HepG2 (cell line): Measurements from ENCODE around the gene ATN1. TPM values are rescaled to one million over a fixed set of nuclear protein-coding genes. Genes with fewer than 3 reads are reported as not detected.

ENCODE experiments used
- CREB1 ChIP-seq, 2 experiments: fragments of 450-650 bp in 1 of 2; IDR thresholded peaks; 2 replicates each; pipeline ENCODE4 v1.6.1; 2016 to 2017; ENCODE audit warnings: control low read depth in 1 of 2, mild to moderate bottlenecking in 1 of 2, missing compliant biosample characterization in 1 of 2, missing genetic modification characterization in 1 of 2
- DRAP1 ChIP-seq: IDR thresholded peaks from 2 replicates; pipeline ENCODE4 v1.6.1; 2016; ENCODE audit warnings: missing genetic modification reagents, missing compliant biosample characterization
- FOXA1 ChIP-seq, 2 experiments: fragments of 450-650 bp in 1 of 2; sonication (generic) in 1 of 2; formaldehyde crosslinking in 1 of 2; IDR thresholded peaks; 2 replicates each; pipeline versions ENCODE4 v1.4.0 to v1.6.1; 2016 to 2020; ENCODE audit warnings: missing genetic modification reagents in 1 of 2
- GPBP1L1 ChIP-seq: sonication (generic); formaldehyde crosslinking; IDR thresholded peaks from 2 replicates; pipeline ENCODE4 v1.5.0; 2020; ENCODE audit warnings: mild to moderate bottlenecking, missing genetic modification reagents
- KLF9 ChIP-seq: IDR thresholded peaks from 2 replicates; pipeline ENCODE4 v1.6.1; 2016; ENCODE audit warnings: low read depth
- MAFG ChIP-seq: sonication (generic); formaldehyde crosslinking; IDR thresholded peaks from 2 replicates; pipeline ENCODE4 v1.5.1; 2020; ENCODE audit warnings: mild to moderate bottlenecking, missing genetic modification reagents
- MEIS2 ChIP-seq: sonication (generic); formaldehyde crosslinking; IDR thresholded peaks from 2 replicates; pipeline ENCODE4 v1.9.0; 2021; ENCODE audit warnings: mild to moderate bottlenecking, missing genetic modification reagents
- NFE2L2 ChIP-seq: fragments of 150-350 bp; IDR thresholded peaks from 2 replicates; pipeline ENCODE4 v1.6.1; 2014; ENCODE audit warnings: low read length
- NFIC ChIP-seq: IDR thresholded peaks from 2 replicates; pipeline ENCODE4 v1.6.1; 2012; ENCODE audit warnings: mild to moderate bottlenecking, low read length, inconsistent platforms
- POGZ ChIP-seq: sonication (generic); formaldehyde crosslinking; IDR thresholded peaks from 2 replicates; pipeline ENCODE4 v1.4.0; 2020; ENCODE audit warnings: mild to moderate bottlenecking, missing genetic modification reagents
- SAFB2 ChIP-seq: sonication (generic); formaldehyde crosslinking; IDR thresholded peaks from 2 replicates; pipeline ENCODE4 v1.5.1; 2020; ENCODE audit warnings: missing genetic modification reagents, low read depth, mild to moderate bottlenecking, borderline replicate concordance
- TOE1 ChIP-seq: sonication (generic); formaldehyde crosslinking; IDR thresholded peaks from 2 replicates; pipeline ENCODE4 v1.4.0; 2020; ENCODE audit warnings: mild to moderate bottlenecking, missing genetic modification reagents
- ZFY ChIP-seq: sonication (generic); formaldehyde crosslinking; IDR thresholded peaks from 2 replicates; pipeline ENCODE4 v1.4.0; 2020; ENCODE audit warnings: missing genetic modification reagents
- ZNF205 ChIP-seq: IDR thresholded peaks from 2 replicates; pipeline ENCODE4 v1.6.1; 2018; ENCODE audit warnings: missing biosample characterization, missing genetic modification reagents
- ZNF230 ChIP-seq: sonication (generic); formaldehyde crosslinking; IDR thresholded peaks from 2 replicates; pipeline ENCODE4 v1.4.0; 2020; ENCODE audit warnings: mild to moderate bottlenecking, missing genetic modification reagents
- ZNF292 ChIP-seq: sonication (generic); formaldehyde crosslinking; IDR thresholded peaks from 2 replicates; pipeline ENCODE4 v1.8.1; 2022; ENCODE audit warnings: mild to moderate bottlenecking, low read depth, missing genetic modification reagents, borderline replicate concordance
- ZNF337 ChIP-seq: sonication (generic); formaldehyde crosslinking; IDR thresholded peaks from 2 replicates; pipeline ENCODE4 v1.5.1; 2020; ENCODE audit warnings: missing genetic modification reagents, low read depth, mild to moderate bottlenecking, borderline replicate concordance
- ZNF564 ChIP-seq: sonication (generic); formaldehyde crosslinking; IDR thresholded peaks from 2 replicates; pipeline ENCODE4 v1.8.1; 2023; ENCODE audit warnings: mild to moderate bottlenecking, missing genetic modification reagents
- ZNF746 ChIP-seq: sonication (generic); formaldehyde crosslinking; IDR thresholded peaks from 2 replicates; pipeline ENCODE4 v1.8.0; 2022; ENCODE audit warnings: mild to moderate bottlenecking, missing genetic modification reagents
- ZNF777 ChIP-seq: sonication (generic); formaldehyde crosslinking; IDR thresholded peaks from 2 replicates; pipeline ENCODE4 v1.4.0; 2020; ENCODE audit warnings: missing genetic modification reagents
- ZSCAN12 ChIP-seq: sonication (generic); formaldehyde crosslinking; IDR thresholded peaks from 2 replicates; pipeline ENCODE4 v1.9.0; 2021; ENCODE audit warnings: mild to moderate bottlenecking, missing genetic modification reagents
- polyA plus RNA-seq, 8 experiments: library from polyadenylated mRNA; depleted of rRNA in 3 of 8; stranded (reverse) in 7 of 8; unstranded in 1 of 8; fragments of >200 nt; fragmentation: Illumina TruSeq in 4 of 8; extraction: Trizol in 4 of 8; gene quantifications; 2 replicates each; pipeline versions ENCODE4 v1.2.1 to v1.2.3, GENCODE V29; 2011 to 2016; ENCODE audit warnings: low read depth in 4 of 8, missing spikeins in 1 of 8, mixed read lengths in 1 of 8; ENCODE audit not compliant: insufficient read depth in 1 of 8
- total RNA-seq, 5 experiments: library from RNA; depleted of rRNA; stranded (reverse); fragments of >200 nt; fragmentation: Illumina TruSeq; extraction: Trizol; gene quantifications; 2 replicates each; pipeline ENCODE4 v1.2.3, GENCODE V29; 2016; ENCODE audit warnings: low read depth in 1 of 5

Gene ATN1
- total and polyA plus RNA-seq, 2 of the 13 experiments (the other 11 are each of a cell fraction or from before 2014, with no cell fraction given): 2.1 to 8.6 TPM

GRCh38 chr12:6980740-6981139 is 53.0 kb downstream of the ATN1 start (continued):
- TF ChIP-seq GPBP1L1 (no peak), ZNF205 (peak; percentile 98), ZNF564 (CRISPR knock-in tag) (0 out of 2 replicates have a peak, but pooled peaks have one; percentile 6), ZNF230 (CRISPR knock-in tag) (no peak), POGZ (CRISPR knock-in tag) (0 out of 2 replicates have a peak, but pooled peaks have one; percentile 26), KLF9 (CRISPR knock-in tag) (0 out of 2 replicates have a peak, but pooled peaks have one; percentile 44), ZNF292 (CRISPR knock-in tag) (no peak), ZNF746 (CRISPR knock-in tag) (no peak), ZNF777 (CRISPR knock-in tag) (no peak), CREB1 (IDR thresholded peaks at IDR 0.05) (no peak), CREB1 (CRISPR knock-in tag; IDR thresholded peaks at IDR 0.05) (no peak), SAFB2 (CRISPR knock-in tag) (no peak), MEIS2 (CRISPR knock-in tag) (0 out of 2 replicates have a peak, but pooled peaks have one; percentile 6), MAFG (no peak), ZNF337 (CRISPR knock-in tag) (peak; percentile 23; the same call in 1 of the 2 replicates), FOXA1 (IDR thresholded peaks at IDR 0.05) (no peak), FOXA1 (CRISPR knock-in tag; IDR thresholded peaks at IDR 0.05) (no peak), NFIC (0 out of 2 replicates have a peak, but pooled peaks have one; percentile 11), DRAP1 (no peak), TOE1 (no peak), NFE2L2 (peak; percentile 36; the same call in 1 of the 2 replicates), ZSCAN12 (no peak), ZFY (CRISPR knock-in tag) (peak; percentile 22; the same call in 1 of the 2 replicates)
